Fibroblast of skin of left quadriceps (primary cell): ENCODE results near the gene SLA2.

Source experiments
- DNase-seq, 2 experiments: peaks; one replicate each; pipeline ENCODE4 v3.0.0-alpha.2; 2013; ENCODE audit warnings: low read depth in 2 of 2

SLA2 gene

DNA sequence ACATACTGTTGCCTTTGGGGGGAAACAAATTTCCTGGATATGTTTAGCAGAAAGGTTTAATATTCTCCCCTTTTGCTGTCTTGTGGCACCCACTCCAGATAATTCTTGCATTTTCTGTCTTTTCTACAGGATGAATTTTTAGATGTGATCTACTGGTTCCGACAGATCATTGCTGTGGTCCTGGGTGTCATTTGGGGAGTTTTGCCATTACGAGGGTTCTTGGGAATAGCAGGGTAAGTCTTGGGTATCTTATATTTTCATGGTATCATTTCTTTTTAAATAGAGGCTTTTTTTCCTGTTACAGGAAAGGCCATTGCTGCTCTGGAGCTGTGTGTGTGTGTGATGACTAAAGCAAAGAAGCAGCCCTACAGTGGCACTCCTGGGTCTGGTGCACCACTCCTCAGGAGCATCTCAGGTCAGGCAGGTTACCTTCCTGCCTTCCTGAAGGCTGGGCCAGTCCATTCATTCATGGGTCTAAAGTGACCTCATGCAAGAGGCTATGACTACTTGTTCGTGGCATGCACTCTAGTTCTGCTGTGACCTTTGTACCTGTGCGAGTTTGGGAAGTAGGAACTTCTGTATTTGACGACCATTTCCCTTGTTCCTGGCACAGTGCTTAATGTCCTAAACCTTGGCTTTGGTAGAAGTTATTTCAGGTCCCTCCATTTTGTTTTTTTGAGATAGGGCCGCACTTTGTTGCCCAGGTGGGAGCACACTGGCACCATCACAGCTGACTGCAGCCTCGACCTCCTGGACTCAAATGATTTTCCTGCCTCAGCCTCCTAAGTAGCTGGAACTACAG lies 38.2 kb downstream of the SLA2 start:
- no peak for DNase-seq

GRCh38 chr20:36606158-36607066 lies 39.6 kb downstream of the SLA2 start:
- no peak for DNase-seq

- peak; percentile 94 to 96 for DNase-seq
Observed at GRCh38 chr20:36605399-36606157, 40.4 kb downstream of the SLA2 start, which contains the start of gene RAB5IF. RAB5IF (plus strand) TSS chr20:36605779; CDS start chr20:36605952, 173 bp downstream.

DNA sequence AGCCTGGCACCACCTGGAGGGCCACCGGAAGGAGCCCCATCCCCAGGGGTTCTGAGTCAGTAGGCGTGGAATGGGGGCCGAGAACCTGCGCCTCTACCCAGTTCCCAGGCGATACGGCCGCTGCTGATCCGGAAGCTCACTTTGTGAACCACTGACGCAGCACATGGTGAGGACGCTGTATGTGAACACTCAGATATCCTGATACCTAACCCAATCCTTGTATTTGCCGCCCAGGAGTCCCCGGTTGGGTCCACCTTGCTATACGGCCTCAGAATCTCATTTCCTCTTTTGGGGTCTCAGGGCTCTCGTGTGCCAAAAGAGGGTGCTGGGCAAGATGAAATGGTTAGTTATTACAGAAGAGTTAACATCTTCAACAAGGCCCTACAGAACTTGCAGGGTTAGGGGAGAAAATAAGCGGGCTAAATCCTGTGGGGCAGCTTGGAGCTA lies 41.0 kb downstream of the SLA2 start:
- DNase-seq, result no peak

DNA sequence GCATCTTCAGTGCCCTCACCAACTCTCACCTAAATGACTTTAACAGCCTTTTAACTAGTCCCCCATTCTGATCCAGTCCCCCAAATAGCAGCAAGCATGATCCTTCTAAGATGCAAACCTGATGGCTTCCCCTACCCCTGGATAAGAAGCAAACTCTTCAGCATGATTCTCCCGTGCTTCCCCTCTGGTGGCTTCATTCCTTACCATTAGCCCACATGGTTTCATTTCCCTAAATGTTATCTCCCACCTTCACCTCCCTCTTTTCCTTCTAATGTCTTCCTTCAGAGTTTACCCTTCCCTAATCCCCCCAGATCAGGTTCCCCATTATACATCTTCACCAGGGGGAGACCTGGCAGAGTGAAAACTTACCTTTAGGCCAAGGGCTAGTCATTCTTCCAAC lies 44.5 kb downstream of the SLA2 start:
- no peak for DNase-seq

DNA sequence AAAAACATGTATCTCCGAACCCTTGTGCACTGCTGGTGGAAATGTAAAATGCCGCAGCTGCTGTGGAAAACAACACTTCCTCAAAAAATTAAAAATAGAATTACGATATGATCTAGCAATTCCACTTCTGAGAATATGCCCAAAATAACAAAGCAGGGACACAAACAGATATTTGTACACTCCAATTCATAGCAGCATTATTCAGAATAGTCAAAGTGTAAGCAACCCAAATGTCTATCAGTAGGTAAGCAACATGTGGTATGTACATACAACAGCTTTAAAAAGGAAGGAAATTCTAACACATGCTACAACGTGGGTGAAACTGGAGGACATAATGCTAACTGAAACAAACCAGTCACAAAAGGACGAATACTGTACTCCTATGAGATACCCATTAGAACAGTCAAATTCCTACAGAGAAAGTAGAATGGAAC lies 46.1 kb downstream of the SLA2 start:
- DNase-seq, result no peak

GRCh38 chr20:36593347-36593929 lies 52.6 kb downstream of the SLA2 start:
- no peak for DNase-seq

DNA sequence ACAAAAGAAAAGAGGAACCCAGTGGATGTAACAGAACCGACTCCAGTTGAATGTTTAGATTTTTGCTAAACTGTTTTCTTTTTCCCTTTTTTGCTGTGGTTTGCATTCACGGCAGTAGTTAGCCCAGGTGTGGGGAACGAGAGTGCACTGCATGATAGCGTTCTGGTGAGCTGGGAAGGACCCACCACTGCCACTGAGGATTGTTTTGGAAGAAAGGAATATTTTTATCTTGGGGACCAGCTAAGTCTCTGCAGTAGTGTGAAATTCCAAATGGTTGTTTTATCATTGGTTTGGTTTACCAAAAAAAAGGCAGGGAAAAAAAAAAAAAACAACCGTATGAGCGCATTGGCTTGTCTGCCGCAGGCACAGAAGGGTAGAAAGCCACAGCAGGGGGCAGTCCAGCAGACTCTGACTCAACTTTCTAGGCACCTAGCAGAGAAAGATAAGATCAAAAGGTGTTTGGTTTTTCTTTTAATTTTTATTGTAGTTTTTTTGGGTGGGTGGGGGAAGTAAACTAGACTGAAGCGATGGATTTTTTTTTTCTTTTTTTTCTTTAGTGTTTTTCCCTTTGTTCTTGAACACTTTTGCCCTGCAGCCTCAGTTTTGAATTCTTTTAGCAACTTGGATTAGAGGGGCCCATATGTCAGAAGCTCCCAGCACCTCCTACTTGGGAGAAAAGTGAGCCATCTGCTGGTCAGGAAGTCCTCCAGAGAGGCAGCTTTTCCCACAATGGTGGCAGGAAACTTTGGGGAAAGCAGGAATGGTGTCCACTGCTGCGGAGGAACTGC lies 53.9 kb downstream of the SLA2 start:
- DNase-seq, result no peak

DNA sequence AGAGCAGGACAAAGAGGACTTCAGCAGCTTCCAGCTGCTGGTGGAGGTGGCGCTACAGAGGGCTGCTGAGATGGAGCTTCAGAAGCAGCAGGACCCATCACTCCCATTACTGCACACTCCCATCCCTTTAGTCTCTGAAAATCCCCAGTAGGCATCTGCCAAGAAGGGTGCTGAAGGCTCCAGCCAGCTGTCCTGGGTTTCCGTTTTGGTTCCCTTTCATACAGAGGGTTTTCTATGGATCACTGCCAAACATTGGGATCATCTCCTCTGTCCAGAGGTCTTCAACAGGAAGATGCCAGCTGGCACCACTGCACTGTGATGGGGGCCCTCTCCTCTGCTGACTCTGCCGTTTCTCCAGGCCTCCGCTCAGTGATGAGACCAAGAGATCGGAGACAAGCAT lies 54.7 kb downstream of the SLA2 start:
- DNase-seq, result no peak

GRCh38 chr20:36587388-36588070 lies 58.5 kb downstream of the SLA2 start:
- no peak for DNase-seq

DNA sequence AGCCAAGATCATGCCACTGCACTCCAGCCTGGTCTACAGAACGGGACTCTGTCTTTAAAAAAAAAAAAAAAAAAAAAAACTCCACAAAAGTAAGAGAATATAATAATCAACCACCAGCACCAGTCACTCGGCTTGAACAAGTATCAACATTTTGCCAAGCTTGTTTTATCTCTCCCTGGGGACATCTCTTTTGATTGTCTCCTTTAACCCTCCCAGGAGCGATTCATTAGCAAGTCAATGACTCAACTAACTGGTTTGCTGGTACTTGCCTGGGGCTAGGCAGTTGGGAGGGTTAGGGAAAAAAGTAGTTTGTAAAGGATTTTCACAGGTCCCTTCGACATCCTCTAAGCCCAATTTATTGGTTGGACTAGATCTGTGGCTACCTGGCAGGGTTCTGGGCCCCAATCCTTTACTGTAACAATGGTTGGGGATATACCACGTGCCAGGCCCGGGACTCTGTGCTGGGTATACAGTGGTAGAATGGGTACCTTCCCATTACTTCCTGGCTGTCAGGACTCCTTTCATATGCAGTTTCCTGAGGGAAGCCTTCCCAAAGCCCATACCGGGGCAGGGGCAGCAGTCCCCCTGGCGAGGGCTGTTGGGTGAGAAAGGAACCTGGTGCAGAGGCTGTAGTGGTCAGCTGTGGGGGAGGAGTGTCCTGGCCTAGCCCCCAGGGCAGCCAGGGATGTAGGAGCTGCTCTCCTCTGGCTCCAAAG lies 60.4 kb downstream of the SLA2 start:
- DNase-seq, result no peak

GRCh38 chr20:36584018-36584481 lies 61.9 kb downstream of the SLA2 start:
- DNase-seq, result no peak

GRCh38 chr20:36582821-36583220 lies 63.2 kb downstream of the SLA2 start:
- DNase-seq, result no peak

GRCh38 chr20:36582322-36582721 lies 63.7 kb downstream of the SLA2 start:
- DNase-seq, result no peak

- DNase-seq, result no peak
Observed at GRCh38 chr20:36579996-36580545, 65.9 kb downstream of the SLA2 start.

- no peak for DNase-seq
Observed at GRCh38 chr20:36578356-36579041, 67.5 kb downstream of the SLA2 start.

DNA sequence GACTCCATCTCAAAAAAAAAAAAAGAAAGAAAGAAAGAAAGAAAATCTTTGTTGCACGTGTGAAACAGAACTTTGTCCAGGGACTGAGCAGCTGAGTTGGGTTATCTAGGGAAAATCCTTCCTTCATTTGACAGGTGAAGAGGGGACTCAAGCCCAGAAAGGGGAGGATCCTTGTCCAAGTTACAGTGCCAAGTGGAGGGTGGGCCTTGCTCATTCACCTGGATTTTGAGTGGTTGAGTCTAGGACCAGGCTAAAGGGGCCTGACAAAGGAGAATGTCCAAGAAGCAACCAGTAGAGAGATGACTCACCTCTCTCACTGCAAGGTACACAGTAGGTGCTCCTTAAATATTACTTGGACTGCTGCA lies 69.9 kb downstream of the SLA2 start:
- no peak for DNase-seq

DNA sequence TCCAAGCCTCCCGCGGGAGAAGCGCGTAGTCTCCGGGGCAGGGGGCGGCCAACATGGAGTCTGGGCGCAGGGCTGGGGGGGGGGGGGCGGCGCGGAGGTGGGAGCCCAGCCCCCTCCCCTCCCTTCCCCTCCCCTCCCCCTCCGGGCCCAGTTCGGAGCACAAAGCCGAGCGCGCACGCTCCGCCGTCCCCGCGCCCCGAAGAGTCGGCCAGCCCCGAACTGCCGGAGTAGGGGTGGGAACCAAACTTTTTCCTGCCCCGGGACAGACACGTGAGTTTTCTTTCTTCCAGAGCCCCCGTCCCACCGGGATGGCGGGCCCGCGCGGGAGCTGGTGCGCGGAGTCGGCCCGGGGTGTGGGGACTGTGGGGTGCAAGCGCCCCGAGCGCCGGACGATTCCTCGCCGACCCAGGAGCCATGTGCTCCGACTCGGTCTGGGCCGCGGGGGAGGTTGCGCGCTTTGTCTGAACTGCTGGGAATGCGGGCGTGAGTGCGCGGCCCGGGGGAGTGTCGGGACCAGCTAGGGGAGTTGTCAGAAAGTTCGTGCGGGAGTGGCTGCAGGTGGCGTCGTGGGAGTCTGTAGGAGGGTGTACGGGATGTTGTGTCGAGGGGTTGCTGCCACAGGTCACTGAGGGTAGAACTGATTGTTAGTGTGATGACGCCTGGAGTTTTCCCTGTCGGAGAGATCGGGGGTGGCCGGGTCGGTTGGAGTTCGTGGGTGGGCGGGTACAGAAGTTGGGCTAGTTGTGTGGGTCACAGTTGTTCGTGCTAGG lies 71.4 kb downstream of the SLA2 start:
- DNase-seq, result no peak
